ENCODE data around the gene TMEM95.

- TF ChIP-seq CTCF (IDR thresholded peaks at IDR 0.05) (no peak), POLR2A (IDR thresholded peaks at IDR 0.05) (peak; percentile 4), POLR2AphosphoS5 (IDR thresholded peaks at IDR 0.05) (no peak)
Observed at GRCh38 chr17:7315570-7316235, 39.3 kb upstream of the TMEM95 start.
